ENCODE data around the gene IFIT1.

GRCh38 chr10:89379103-89379502 lies 13.3 kb upstream of the IFIT1 start:
- no peak for TF ChIP-seq POLR2A (IDR thresholded peaks at IDR 0.05; ENCODE audit: low read length)
- no peak for TF ChIP-seq GATA1 (IDR thresholded peaks at IDR 0.05; ENCODE audit: low read depth, low read length)
